Endothelial cell (in vitro differentiated cells): ENCODE results near the gene KSR1. TPM values are rescaled to one million over a fixed set of nuclear protein-coding genes. Genes with fewer than 3 reads are reported as not detected.
"Not testable (repeated sequence)": the region's sequence is repeated elsewhere in the genome, so short reads cannot be mapped to it uniquely, and the experiment has no call there.

Source experiments
- DNase-seq: peaks from one replicate; pipeline ENCODE4 v3.0.0; 2021; ENCODE audit warnings: low spot score
- H3K27ac Mint-ChIP-seq: one replicate; pipeline ENCODE4 v1.8.0; 2021; ENCODE audit warnings: mixed read lengths, inconsistent platforms; ENCODE audit not compliant: unreplicated experiment
- H3K27me3 Mint-ChIP-seq: one replicate; pipeline ENCODE4 v1.8.0; 2021; ENCODE audit warnings: mild to moderate bottlenecking, moderate library complexity, mixed read lengths, inconsistent platforms; ENCODE audit not compliant: unreplicated experiment
- H3K36me3 Mint-ChIP-seq: one replicate; pipeline ENCODE4 v1.8.0; 2021; ENCODE audit warnings: mild to moderate bottlenecking, low read depth, mixed read lengths, inconsistent platforms; ENCODE audit not compliant: unreplicated experiment
- H3K4me1 Mint-ChIP-seq: one replicate; pipeline ENCODE4 v1.8.0; 2021; ENCODE audit warnings: mild to moderate bottlenecking, mixed read lengths, inconsistent platforms; ENCODE audit not compliant: unreplicated experiment
- H3K4me3 Mint-ChIP-seq: one replicate; pipeline ENCODE4 v1.8.0; 2021; ENCODE audit warnings: mild to moderate bottlenecking, mixed read lengths, inconsistent platforms; ENCODE audit not compliant: unreplicated experiment
- H3K9me3 Mint-ChIP-seq: one replicate; pipeline ENCODE4 v1.8.0; 2021; ENCODE audit warnings: mixed read lengths, inconsistent platforms; ENCODE audit not compliant: unreplicated experiment
- total RNA-seq: library from RNA; stranded (reverse); fragmentation: NEBNext Ultra II Directional; extraction: Animal tissue kit (Norgen Biotek cat#: 25700); gene quantifications from one replicate; pipeline ENCODE4 v1.2.1, GENCODE V29; 2021; ENCODE audit not compliant: unreplicated experiment
- TF ChIP-seq, protein P1 (sequence below): fragments of 200-600 bp; sonication (generic); IDR thresholded peaks from one replicate; pipeline ENCODE4 v1.5.0; 2021; ENCODE audit warnings: antibody characterized with exemption; ENCODE audit not compliant: unreplicated experiment

The KSR1 gene
- total RNA-seq, 1 donor from 2014 or later: 65.2 TPM

- TF ChIP-seq, protein P1, sequence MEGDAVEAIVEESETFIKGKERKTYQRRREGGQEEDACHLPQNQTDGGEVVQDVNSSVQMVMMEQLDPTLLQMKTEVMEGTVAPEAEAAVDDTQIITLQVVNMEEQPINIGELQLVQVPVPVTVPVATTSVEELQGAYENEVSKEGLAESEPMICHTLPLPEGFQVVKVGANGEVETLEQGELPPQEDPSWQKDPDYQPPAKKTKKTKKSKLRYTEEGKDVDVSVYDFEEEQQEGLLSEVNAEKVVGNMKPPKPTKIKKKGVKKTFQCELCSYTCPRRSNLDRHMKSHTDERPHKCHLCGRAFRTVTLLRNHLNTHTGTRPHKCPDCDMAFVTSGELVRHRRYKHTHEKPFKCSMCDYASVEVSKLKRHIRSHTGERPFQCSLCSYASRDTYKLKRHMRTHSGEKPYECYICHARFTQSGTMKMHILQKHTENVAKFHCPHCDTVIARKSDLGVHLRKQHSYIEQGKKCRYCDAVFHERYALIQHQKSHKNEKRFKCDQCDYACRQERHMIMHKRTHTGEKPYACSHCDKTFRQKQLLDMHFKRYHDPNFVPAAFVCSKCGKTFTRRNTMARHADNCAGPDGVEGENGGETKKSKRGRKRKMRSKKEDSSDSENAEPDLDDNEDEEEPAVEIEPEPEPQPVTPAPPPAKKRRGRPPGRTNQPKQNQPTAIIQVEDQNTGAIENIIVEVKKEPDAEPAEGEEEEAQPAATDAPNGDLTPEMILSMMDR: no peak
- H3K27me3 Mint-ChIP-seq: peaks cover 6% of the 10 kb centered on the region
- DNase-seq: no peak
- no peaks in the 10 kb centered on the region for H3K9me3 Mint-ChIP-seq
- no peak overlapping the region for H3K27ac Mint-ChIP-seq
- no peak overlapping the region for H3K4me3 Mint-ChIP-seq
- H3K36me3 Mint-ChIP-seq: no peaks in the 10 kb centered on the region
- H3K4me1 Mint-ChIP-seq: no peaks in the 10 kb centered on the region
Measured at GRCh38 chr17:27433521-27433920, 22.7 kb upstream of the KSR1 start.

GRCh38 chr17:27435431-27436070 lies 20.7 kb upstream of the KSR1 start:
- not testable (repeated sequence) for H3K27me3 Mint-ChIP-seq, H3K4me3 Mint-ChIP-seq, H3K36me3 Mint-ChIP-seq, H3K9me3 Mint-ChIP-seq, DNase-seq, H3K4me1 Mint-ChIP-seq, H3K27ac Mint-ChIP-seq

GRCh38 chr17:27438348-27438998 lies 17.8 kb upstream of the KSR1 start:
- H3K27me3 Mint-ChIP-seq: peaks cover 5% of the 10 kb centered on the region
- no peak overlapping the region for H3K4me3 Mint-ChIP-seq
- no peaks in the 10 kb centered on the region for H3K9me3 Mint-ChIP-seq
- no peaks in the 10 kb centered on the region for H3K36me3 Mint-ChIP-seq
- H3K27ac Mint-ChIP-seq: no peak overlapping the region
- TF ChIP-seq, protein P1: no peak
- H3K4me1 Mint-ChIP-seq: peaks cover 4% of the 10 kb centered on the region
- no peak for DNase-seq

- no peak overlapping the region for H3K4me3 Mint-ChIP-seq
- H3K9me3 Mint-ChIP-seq: no peaks in the 10 kb centered on the region
- DNase-seq: no peak
- TF ChIP-seq, protein P1: no peak
- peaks cover 5% of the 10 kb centered on the region for H3K27me3 Mint-ChIP-seq
- H3K36me3 Mint-ChIP-seq: no peaks in the 10 kb centered on the region
- H3K4me1 Mint-ChIP-seq: peaks cover 4% of the 10 kb centered on the region
- no peak overlapping the region for H3K27ac Mint-ChIP-seq
Measured at GRCh38 chr17:27439342-27439741, 16.9 kb upstream of the KSR1 start.

DNA sequence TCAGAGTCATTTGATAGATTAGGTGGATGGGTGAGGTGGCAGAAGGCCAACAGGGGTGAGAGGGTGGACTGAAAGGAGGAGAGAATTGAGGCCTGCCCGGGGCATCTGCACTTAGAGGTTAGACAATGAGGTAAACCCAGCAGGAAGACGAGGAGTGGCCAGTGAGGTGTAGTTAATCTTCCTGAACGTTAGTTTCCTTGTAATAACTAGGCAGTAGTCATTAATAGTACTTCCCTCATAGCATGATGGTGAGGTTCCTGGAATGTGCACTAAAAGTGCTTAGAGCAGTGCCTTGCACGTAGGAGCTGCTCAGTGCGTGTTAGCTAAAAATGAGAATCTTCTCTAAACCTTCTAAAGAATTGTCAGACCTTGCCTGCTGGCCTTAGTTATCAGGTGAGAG lies 13.5 kb upstream of the KSR1 start:
- H3K36me3 Mint-ChIP-seq: no peaks in the 10 kb centered on the region
- peaks cover 5% of the 10 kb centered on the region for H3K27me3 Mint-ChIP-seq
- no peaks in the 10 kb centered on the region for H3K9me3 Mint-ChIP-seq
- H3K4me3 Mint-ChIP-seq: no peak overlapping the region
- H3K4me1 Mint-ChIP-seq: peaks cover 4% of the 10 kb centered on the region
- no peak for DNase-seq
- no peak overlapping the region for H3K27ac Mint-ChIP-seq
- TF ChIP-seq, protein P1: no peak
